ENCODE data around the gene CASP10.

The CASP10 gene

DNA sequence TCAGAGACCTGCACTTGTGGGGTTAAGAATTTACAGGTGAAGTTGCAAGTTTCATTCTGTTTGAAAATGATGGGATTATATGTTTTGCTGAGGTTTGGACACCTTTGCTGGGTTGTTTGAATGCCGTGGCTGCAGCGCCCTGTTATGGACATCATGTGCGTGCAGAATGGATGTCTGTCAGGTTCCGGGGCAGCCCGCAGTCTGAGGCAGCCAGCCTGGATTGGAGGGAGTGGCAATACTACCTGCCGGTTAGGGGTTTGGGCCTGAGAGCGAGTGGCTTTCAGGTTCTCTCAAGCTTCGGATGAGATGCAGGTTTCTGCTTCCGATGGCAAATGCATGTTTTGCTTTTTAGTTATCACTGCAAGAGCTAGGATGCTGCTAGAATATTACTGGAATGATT, 78.5 kb downstream of the CASP10 start:
- peaks cover 63% of the 10 kb centered on the region for H3K79me2 ChIP-seq (ENCODE audit: control insufficient read depth, insufficient read depth, low read length, unreplicated experiment)
- H3K27me3 ChIP-seq (ENCODE audit: insufficient read depth, low read length), result no peaks in the 10 kb centered on the region
- no peak overlapping the region for H3K27ac ChIP-seq (ENCODE audit: low read depth, low read length)
- H3K4me3 ChIP-seq (ENCODE audit: low read depth, low read length), result peak overlapping the region; percentile 63
- H2AFZ ChIP-seq (ENCODE audit: low read length, unreplicated experiment), result no peak overlapping the region
- H3K4me1 ChIP-seq (ENCODE audit: control insufficient read depth, insufficient read depth, low read length, unreplicated experiment), result peaks cover 52% of the 10 kb centered on the region
- no peaks in the 10 kb centered on the region for H3K36me3 ChIP-seq (ENCODE audit: insufficient read depth, low read length)

DNA sequence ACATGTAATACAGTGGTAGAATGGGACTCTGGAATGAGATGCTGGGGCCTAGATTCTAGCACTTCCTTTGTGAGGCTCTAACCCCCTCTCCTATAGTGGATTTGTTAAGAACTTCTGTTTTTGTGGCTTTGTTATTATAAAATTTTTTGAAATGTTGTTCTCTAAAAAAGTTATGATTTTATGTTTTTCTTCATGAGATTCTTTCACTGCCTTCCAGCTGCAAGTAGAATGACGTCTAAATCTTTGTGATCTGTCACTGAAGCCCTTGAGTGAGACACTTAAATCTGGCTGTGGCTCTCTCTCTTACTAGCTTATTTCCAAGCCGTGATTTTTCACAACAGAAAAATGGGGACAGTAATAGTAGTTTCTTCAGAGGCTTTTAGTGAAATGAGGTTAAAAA, 79.0 kb downstream of the CASP10 start:
- Histone ChIP-seq H3K79me2 (ENCODE audit: control insufficient read depth, insufficient read depth, low read length, unreplicated experiment) (peaks cover 63% of the 10 kb centered on the region), H3K27ac (ENCODE audit: low read depth, low read length) (no peak overlapping the region), H3K27me3 (ENCODE audit: insufficient read depth, low read length) (no peaks in the 10 kb centered on the region), H3K4me3 (ENCODE audit: low read depth, low read length) (peak overlapping the region; percentile 63), H2AFZ (ENCODE audit: low read length, unreplicated experiment) (no peak overlapping the region), H3K36me3 (ENCODE audit: insufficient read depth, low read length) (no peaks in the 10 kb centered on the region), H3K4me1 (ENCODE audit: control insufficient read depth, insufficient read depth, low read length, unreplicated experiment) (peaks cover 52% of the 10 kb centered on the region)

DNA sequence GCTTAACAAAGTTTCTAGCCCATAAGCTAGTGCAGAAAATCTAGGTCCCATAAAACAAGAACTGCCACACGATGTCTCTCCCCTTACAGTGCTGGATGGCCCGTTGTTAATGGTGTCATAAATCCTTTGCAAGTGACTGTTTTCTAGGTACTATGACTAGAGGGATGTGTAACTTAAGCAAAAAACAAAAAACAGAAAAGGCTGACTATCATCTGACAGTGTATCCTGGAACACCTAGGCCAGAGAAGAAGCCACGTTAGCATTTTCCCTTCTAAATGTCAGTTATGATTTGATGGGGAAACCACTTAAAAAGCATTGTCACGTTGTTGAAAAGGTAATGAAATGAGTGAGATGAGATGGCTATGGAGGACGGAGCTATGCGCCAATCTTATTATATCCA, 79.8 kb downstream of the CASP10 start:
- Histone ChIP-seq H3K27me3 (ENCODE audit: insufficient read depth, low read length) (no peaks in the 10 kb centered on the region), H3K36me3 (ENCODE audit: insufficient read depth, low read length) (no peaks in the 10 kb centered on the region), H2AFZ (ENCODE audit: low read length, unreplicated experiment) (no peak overlapping the region), H3K27ac (ENCODE audit: low read depth, low read length) (no peak overlapping the region), H3K4me3 (ENCODE audit: low read depth, low read length) (peak overlapping the region; percentile 31), H3K4me1 (ENCODE audit: control insufficient read depth, insufficient read depth, low read length, unreplicated experiment) (peaks cover 48% of the 10 kb centered on the region), H3K79me2 (ENCODE audit: control insufficient read depth, insufficient read depth, low read length, unreplicated experiment) (peaks cover 63% of the 10 kb centered on the region)

DNA sequence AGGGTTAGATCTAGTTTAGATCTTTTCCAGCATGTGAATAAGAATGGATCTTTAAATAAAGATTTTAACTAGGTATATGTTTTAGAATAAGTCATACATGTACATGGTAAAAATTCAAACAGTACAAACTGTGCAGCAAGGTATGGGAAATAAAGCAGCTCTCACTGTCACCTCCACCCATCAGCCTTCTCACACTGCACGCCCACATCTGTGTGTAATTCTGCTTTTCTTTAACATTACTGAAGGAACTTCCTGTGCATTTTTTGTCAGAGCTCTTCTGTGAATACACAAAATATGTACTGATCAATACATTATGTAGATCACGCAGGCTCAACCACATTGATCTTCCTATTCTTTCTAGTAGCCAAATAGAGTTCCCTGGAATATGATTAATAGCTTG, 80.8 kb downstream of the CASP10 start:
- Histone ChIP-seq H3K79me2 (ENCODE audit: control insufficient read depth, insufficient read depth, low read length, unreplicated experiment) (peaks cover 61% of the 10 kb centered on the region), H3K27me3 (ENCODE audit: insufficient read depth, low read length) (no peaks in the 10 kb centered on the region), H3K36me3 (ENCODE audit: insufficient read depth, low read length) (no peaks in the 10 kb centered on the region), H3K4me3 (ENCODE audit: low read depth, low read length) (peak overlapping the region; percentile 54; the same call in 1 of the 2 replicates), H3K27ac (ENCODE audit: low read depth, low read length) (no peak overlapping the region), H3K4me1 (ENCODE audit: control insufficient read depth, insufficient read depth, low read length, unreplicated experiment) (peaks cover 48% of the 10 kb centered on the region), H2AFZ (ENCODE audit: low read length, unreplicated experiment) (no peak overlapping the region)

DNA sequence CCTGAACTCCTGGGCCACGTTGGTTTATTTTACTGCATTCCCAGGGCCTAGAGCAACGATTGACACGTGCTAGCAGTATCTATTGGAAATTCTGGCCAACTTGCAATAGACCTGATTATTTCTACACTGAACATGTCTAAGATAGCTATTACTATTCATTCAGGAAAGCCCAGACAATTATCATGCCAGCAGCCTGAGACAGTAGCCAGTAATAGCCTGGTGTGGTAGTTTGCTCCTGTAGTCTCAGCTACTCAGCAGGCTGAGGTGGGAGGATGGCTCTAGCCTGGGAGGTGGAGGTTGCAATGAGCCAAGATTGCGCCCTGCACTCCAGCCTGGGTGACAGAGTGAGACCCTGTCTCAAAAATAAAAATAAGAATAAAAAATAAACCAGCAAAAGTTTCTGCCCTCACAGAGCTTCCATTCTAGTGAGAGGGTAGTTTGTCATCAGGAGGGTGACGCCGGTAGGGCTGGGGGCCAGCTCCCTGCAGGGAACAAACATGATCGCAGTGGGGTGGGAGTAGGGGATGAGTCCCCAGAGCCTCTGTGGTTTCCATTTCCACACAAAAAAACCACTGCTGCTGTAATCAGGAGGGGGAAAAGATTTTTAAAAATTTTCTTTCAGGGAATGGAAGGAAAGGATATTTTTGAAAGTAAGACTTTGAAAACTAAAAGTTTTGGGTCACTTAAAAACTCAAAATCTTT, 81.7 kb downstream of the CASP10 start:
- no peaks in the 10 kb centered on the region for H3K27me3 ChIP-seq (ENCODE audit: insufficient read depth, low read length)
- peaks cover 55% of the 10 kb centered on the region for H3K79me2 ChIP-seq (ENCODE audit: control insufficient read depth, insufficient read depth, low read length, unreplicated experiment)
- H3K27ac ChIP-seq (ENCODE audit: low read depth, low read length), result no peak overlapping the region
- H3K4me1 ChIP-seq (ENCODE audit: control insufficient read depth, insufficient read depth, low read length, unreplicated experiment), result peaks cover 43% of the 10 kb centered on the region
- H3K4me3 ChIP-seq (ENCODE audit: low read depth, low read length), result peak overlapping the region; percentile 54; the same call in 1 of the 2 replicates
- no peaks in the 10 kb centered on the region for H3K36me3 ChIP-seq (ENCODE audit: insufficient read depth, low read length)
- no peak overlapping the region for H2AFZ ChIP-seq (ENCODE audit: low read length, unreplicated experiment)

DNA sequence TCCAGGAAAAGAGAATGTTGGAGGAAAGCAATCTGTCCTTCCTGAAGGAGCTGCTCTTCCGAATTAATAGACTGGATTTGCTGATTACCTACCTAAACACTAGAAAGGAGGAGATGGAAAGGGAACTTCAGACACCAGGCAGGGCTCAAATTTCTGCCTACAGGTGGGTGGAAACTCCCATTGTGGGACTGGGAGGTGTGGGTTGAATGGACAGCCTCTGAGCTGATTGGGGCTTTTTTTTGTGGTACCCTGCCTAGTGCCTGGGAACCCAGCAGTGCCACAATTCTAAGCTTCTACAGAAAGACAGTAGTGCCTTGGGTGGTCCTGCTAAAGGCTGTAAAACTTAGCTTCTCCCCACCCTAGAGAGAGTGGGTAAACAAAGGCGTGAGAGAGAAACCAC, 83.7 kb downstream of the CASP10 start:
- Histone ChIP-seq H2AFZ (ENCODE audit: low read length, unreplicated experiment) (no peak overlapping the region), H3K4me1 (ENCODE audit: control insufficient read depth, insufficient read depth, low read length, unreplicated experiment) (peaks cover 26% of the 10 kb centered on the region), H3K27ac (ENCODE audit: low read depth, low read length) (no peak overlapping the region), H3K4me3 (ENCODE audit: low read depth, low read length) (no peak overlapping the region), H3K27me3 (ENCODE audit: insufficient read depth, low read length) (no peaks in the 10 kb centered on the region), H3K79me2 (ENCODE audit: control insufficient read depth, insufficient read depth, low read length, unreplicated experiment) (peaks cover 38% of the 10 kb centered on the region), H3K36me3 (ENCODE audit: insufficient read depth, low read length) (no peaks in the 10 kb centered on the region)

DNA sequence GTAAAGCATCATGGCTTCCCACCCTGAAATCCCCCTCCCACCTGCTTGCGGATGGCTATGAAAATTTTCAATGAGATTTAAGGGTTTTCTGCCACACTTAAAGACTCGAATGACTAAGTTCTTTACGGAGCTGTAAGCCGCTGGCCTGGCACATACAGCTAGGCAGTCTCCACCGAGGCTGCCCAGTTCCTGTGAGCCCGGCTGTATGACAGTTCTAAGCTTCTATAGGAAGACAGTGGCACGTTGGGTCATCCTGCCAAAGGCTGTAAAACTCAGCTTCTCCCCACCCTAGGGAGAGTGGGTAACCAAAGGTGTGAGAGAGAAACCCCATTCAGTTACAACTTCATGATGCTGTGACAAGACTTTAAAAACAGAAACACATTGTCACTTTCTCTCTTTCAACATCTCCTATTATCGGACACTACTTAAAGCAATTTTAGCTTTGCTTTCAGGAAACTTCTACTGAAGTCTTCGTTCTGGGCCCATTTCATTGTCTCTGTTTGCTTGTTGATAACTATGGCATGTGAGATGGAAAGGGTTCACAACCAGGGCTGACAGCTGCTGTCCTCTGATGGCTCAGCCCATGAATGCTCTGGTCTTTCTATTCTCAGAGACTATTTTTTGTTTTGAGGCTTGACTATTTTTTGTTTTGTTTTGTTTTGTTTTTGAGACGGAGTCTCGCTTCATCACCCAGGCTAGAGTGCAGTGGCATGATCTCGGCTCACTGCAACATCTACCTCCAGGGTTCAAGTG, 84.5 kb downstream of the CASP10 start:
- no peak overlapping the region for H3K4me3 ChIP-seq (ENCODE audit: low read depth, low read length)
- peaks cover 21% of the 10 kb centered on the region for H3K4me1 ChIP-seq (ENCODE audit: control insufficient read depth, insufficient read depth, low read length, unreplicated experiment)
- H3K36me3 ChIP-seq (ENCODE audit: insufficient read depth, low read length), result no peaks in the 10 kb centered on the region
- no peaks in the 10 kb centered on the region for H3K27me3 ChIP-seq (ENCODE audit: insufficient read depth, low read length)
- no peak overlapping the region for H3K27ac ChIP-seq (ENCODE audit: low read depth, low read length)
- H3K79me2 ChIP-seq (ENCODE audit: control insufficient read depth, insufficient read depth, low read length, unreplicated experiment), result peaks cover 33% of the 10 kb centered on the region
- no peak overlapping the region for H2AFZ ChIP-seq (ENCODE audit: low read length, unreplicated experiment)

DNA sequence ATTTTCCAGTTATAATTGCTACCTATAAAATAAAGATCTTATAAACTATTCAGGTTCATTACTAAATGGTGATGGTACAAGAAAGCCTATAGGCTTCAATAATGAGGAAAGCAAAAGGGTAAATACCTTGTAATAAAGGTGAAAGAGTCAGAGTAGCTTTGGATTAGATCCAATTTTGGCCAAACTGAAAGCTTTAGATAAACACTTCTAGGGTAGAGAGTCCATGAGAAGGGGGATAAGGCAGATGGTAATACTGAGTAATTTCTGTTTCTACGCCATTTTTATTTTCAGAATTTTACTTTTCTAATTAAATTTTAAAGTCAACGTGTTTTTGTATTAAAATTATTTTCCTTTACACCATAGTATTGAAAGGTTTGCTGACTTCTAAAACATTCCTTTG, 86.8 kb downstream of the CASP10 start:
- Histone ChIP-seq H3K27ac (ENCODE audit: low read depth, low read length) (no peak overlapping the region), H3K79me2 (ENCODE audit: control insufficient read depth, insufficient read depth, low read length, unreplicated experiment) (peaks cover 12% of the 10 kb centered on the region), H3K4me1 (ENCODE audit: control insufficient read depth, insufficient read depth, low read length, unreplicated experiment) (no peaks in the 10 kb centered on the region), H3K36me3 (ENCODE audit: insufficient read depth, low read length) (peaks cover 3% of the 10 kb centered on the region; the same call in 1 of the 2 replicates), H2AFZ (ENCODE audit: low read length, unreplicated experiment) (no peak overlapping the region), H3K27me3 (ENCODE audit: insufficient read depth, low read length) (no peaks in the 10 kb centered on the region), H3K4me3 (ENCODE audit: low read depth, low read length) (no peak overlapping the region)

DNA sequence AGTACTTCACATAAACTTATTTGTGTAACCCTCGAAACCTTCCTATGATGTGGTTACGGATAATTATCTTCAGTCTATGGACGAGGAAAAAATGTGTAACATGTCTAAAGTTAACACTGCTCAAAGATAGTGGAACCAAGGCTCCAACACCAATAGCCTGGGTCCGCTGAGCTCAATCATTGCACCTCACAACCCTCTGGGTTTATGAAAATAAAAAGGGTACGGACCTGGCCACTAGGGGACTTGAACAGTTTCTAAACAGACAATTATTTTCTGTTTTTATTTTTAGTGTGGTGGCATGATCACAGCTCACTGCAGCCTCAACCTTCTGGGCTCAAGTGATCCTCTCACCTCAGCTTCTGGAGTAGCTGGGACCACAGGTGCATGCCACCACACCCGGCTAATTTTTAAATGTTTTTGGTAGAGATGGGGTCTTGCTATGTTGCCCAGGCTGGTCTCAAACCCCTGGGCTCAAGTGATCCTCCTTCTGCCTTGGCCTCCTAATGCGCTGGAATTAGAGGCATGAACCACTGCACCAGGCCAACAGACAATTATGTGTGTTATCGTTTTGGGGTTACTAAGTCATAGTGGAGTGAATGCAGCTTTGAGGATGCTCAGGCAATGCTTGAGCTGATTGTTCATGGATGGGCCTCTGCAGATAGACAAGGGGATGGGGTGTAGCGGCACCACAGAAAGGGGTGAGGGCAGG, 87.5 kb downstream of the CASP10 start:
- H3K4me3 ChIP-seq (ENCODE audit: low read depth, low read length), result no peak overlapping the region
- H3K4me1 ChIP-seq (ENCODE audit: control insufficient read depth, insufficient read depth, low read length, unreplicated experiment), result no peaks in the 10 kb centered on the region
- H3K36me3 ChIP-seq (ENCODE audit: insufficient read depth, low read length), result peaks cover 8% of the 10 kb centered on the region
- H3K27ac ChIP-seq (ENCODE audit: low read depth, low read length), result no peak overlapping the region
- no peak overlapping the region for H2AFZ ChIP-seq (ENCODE audit: low read length, unreplicated experiment)
- H3K27me3 ChIP-seq (ENCODE audit: insufficient read depth, low read length), result no peaks in the 10 kb centered on the region
- H3K79me2 ChIP-seq (ENCODE audit: control insufficient read depth, insufficient read depth, low read length, unreplicated experiment), result peaks cover 5% of the 10 kb centered on the region

DNA sequence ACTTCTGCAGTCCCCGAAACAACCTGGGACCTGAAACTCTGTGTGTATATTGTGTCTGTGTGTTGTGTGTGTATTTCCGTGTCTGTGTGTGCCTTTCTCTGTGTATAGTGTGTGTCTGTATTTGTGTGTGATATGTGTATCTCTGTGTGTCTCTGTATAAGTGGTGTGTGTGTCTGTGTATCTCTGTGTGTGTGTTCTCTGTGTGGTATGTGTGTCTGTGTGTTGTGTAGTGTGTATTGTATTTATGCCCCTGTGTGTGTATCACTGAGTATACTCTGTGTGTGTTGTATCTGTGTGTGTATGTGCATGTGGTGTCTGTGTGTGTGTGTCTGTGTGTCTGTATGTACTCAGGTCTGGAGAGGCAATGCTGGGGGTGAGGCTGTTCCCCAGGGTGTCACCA, 89.0 kb downstream of the CASP10 start:
- Histone ChIP-seq H3K4me3 (ENCODE audit: low read depth, low read length) (no peak overlapping the region), H3K36me3 (ENCODE audit: insufficient read depth, low read length) (peaks cover 19% of the 10 kb centered on the region), H3K27me3 (ENCODE audit: insufficient read depth, low read length) (no peaks in the 10 kb centered on the region), H3K4me1 (ENCODE audit: control insufficient read depth, insufficient read depth, low read length, unreplicated experiment) (no peaks in the 10 kb centered on the region), H3K79me2 (ENCODE audit: control insufficient read depth, insufficient read depth, low read length, unreplicated experiment) (no peaks in the 10 kb centered on the region), H2AFZ (ENCODE audit: low read length, unreplicated experiment) (no peak overlapping the region), H3K27ac (ENCODE audit: low read depth, low read length) (no peak overlapping the region)

Measured in ACC112 (cell line).